T-helper 2 cell treated with Interferon-gamma antibody and Interleukin-4, amounts not matched to agents 5 μg/mL and 100 μg/mL, for 36 hours (primary cell): Measurements from ENCODE around the gene SCN2B.

ENCODE experiments used
- DNase-seq: peaks from one replicate; pipeline ENCODE4 v3.0.0; 2021; ENCODE audit warnings: low spot score
- H3K27ac Mint-ChIP-seq: one replicate; pipeline ENCODE4 v1.8.0; 2021; ENCODE audit warnings: mild to moderate bottlenecking, mixed read lengths
- H3K27me3 Mint-ChIP-seq: one replicate; pipeline ENCODE4 v1.8.0; 2021; ENCODE audit warnings: low read depth, mixed read lengths
- H3K36me3 Mint-ChIP-seq: one replicate; pipeline ENCODE4 v1.8.0; 2021; ENCODE audit warnings: low read depth, mixed read lengths
- H3K4me1 Mint-ChIP-seq: one replicate; pipeline ENCODE4 v1.8.0; 2021; ENCODE audit warnings: low read depth, mixed read lengths
- H3K4me3 Mint-ChIP-seq: one replicate; pipeline ENCODE4 v1.8.0; 2022; ENCODE audit warnings: mild to moderate bottlenecking, moderate library complexity, mixed read lengths
- H3K9me3 Mint-ChIP-seq: one replicate; pipeline ENCODE4 v1.8.0; 2021; ENCODE audit warnings: mixed read lengths

SCN2B gene

DNA sequence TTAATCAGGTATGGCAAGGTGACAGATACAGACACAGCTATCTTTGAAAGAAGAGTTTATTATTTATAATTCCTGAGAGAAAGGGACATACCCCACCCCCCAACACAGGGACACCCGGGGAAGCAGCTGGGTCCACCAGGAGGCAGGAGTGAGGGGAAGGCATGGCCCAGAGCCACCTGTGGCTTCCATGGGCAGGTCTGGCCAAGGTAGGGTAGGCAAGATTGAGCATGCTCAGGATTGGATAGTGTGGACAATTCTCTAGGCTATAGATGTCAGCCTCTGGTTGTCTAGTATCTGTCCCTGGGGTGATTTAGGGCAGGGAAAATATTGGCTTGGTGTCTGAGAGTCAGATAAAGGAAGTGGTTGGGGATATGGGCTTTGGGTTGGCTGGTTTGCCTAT lies 62.2 kb downstream of the SCN2B start:
- no peak for DNase-seq
- H3K4me1 Mint-ChIP-seq: peaks cover 10% of the 10 kb centered on the region
- H3K36me3 Mint-ChIP-seq: no peaks in the 10 kb centered on the region
- no peak overlapping the region for H3K4me3 Mint-ChIP-seq
- no peaks in the 10 kb centered on the region for H3K9me3 Mint-ChIP-seq
- H3K27me3 Mint-ChIP-seq: peaks cover 9% of the 10 kb centered on the region
- no peak overlapping the region for H3K27ac Mint-ChIP-seq

DNA sequence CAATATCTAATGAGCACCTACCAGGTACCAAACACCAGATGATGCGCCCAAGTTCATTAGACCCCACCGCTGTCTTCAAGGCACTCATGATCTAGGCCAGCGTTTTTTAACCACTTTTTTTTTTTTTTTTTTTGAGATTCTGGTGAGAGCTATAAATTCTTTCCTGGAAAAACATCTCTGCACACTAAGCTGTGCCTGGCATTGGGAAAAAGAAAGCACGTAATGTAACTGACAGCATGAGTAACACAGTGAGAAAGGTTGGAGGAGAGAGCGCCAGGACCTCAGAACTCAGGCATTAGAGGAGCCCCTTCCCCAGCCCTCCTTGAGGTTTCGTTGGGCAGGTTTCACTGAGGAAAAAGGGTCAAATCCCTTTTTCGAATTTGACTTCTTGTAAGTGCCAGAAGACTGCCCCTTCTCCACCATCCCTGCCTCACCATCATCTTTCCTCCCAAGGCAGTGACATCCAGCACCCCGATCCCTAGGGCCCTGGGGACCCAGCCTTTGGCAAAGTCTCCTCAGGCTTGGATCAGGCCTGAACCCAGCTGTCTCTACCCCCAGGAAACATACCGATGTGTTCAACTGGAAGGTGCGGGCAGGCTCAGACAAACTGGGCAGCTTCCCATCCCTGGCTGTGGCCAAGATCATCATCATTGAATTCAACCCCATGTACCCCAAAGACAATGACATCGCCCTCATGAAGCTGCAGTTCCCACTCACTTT lies 63.6 kb downstream of the SCN2B start:
- H3K27me3 Mint-ChIP-seq: peaks cover 5% of the 10 kb centered on the region
- peaks cover 10% of the 10 kb centered on the region for H3K4me1 Mint-ChIP-seq
- no peaks in the 10 kb centered on the region for H3K36me3 Mint-ChIP-seq
- H3K9me3 Mint-ChIP-seq: no peaks in the 10 kb centered on the region
- no peak overlapping the region for H3K27ac Mint-ChIP-seq
- H3K4me3 Mint-ChIP-seq: no peak overlapping the region
- DNase-seq: no peak
